ENCODE data around the gene TBCCD1.
"Not testable (repeated sequence)": the region's sequence is repeated elsewhere in the genome, so short reads cannot be mapped to it uniquely, and the experiment has no call there.

Gene TBCCD1

GRCh38 chr3:186588632-186589031, 21.5 kb upstream of the TBCCD1 start:
- no peaks in the 10 kb centered on the region for H3K27me3 ChIP-seq (ENCODE audit: insufficient read depth, low read length)
- H3F3A ChIP-seq (ENCODE audit: insufficient read depth, low read length), result no peaks in the 10 kb centered on the region
- H4K20me1 ChIP-seq (ENCODE audit: insufficient read depth, low read length), result no peaks in the 10 kb centered on the region
- no peaks in the 10 kb centered on the region for H3K79me2 ChIP-seq (ENCODE audit: insufficient read depth, low read length)
- H3K4me1 ChIP-seq (ENCODE audit: insufficient read depth, low read length, severe bottlenecking), result no peaks in the 10 kb centered on the region
- H3K9ac ChIP-seq (ENCODE audit: low read length), result no peak overlapping the region
- no peak overlapping the region for H3K4me3 ChIP-seq (ENCODE audit: low read depth, low read length, poor library complexity, severe bottlenecking)
- no peaks in the 10 kb centered on the region for H3K9me3 ChIP-seq (ENCODE audit: low read length)
- H3K27ac ChIP-seq (ENCODE audit: low read depth, low read length, poor library complexity, severe bottlenecking), result no peak overlapping the region
- no peak overlapping the region for H2AFZ ChIP-seq (ENCODE audit: low read length)
- H3K4me2 ChIP-seq (ENCODE audit: low read length), result no peak overlapping the region
- H3K9me2 ChIP-seq (ENCODE audit: low read depth, low read length), result no peaks in the 10 kb centered on the region
- TF ChIP-seq EZH2 (IDR thresholded peaks at IDR 0.05; ENCODE audit: borderline replicate concordance, low read length), result no peak
- TF ChIP-seq CTCF (IDR thresholded peaks at IDR 0.05; ENCODE audit: low read length), result no peak
- peaks cover 27% of the 10 kb centered on the region for H3K36me3 ChIP-seq (ENCODE audit: insufficient read depth, low read length)

GRCh38 chr3:186587183-186587582, 20.0 kb upstream of the TBCCD1 start:
- Histone ChIP-seq H3K4me2 (ENCODE audit: low read length) (no peak overlapping the region), H3K9ac (ENCODE audit: low read length) (no peak overlapping the region), H2AFZ (ENCODE audit: low read length) (no peak overlapping the region), H3K9me2 (ENCODE audit: low read depth, low read length) (no peaks in the 10 kb centered on the region), H3K27ac (ENCODE audit: low read depth, low read length, poor library complexity, severe bottlenecking) (no peak overlapping the region), H3K27me3 (ENCODE audit: insufficient read depth, low read length) (no peaks in the 10 kb centered on the region), H3K4me1 (ENCODE audit: insufficient read depth, low read length, severe bottlenecking) (no peaks in the 10 kb centered on the region), H3F3A (ENCODE audit: insufficient read depth, low read length) (no peaks in the 10 kb centered on the region), H3K9me3 (ENCODE audit: low read length) (no peaks in the 10 kb centered on the region), H3K36me3 (ENCODE audit: insufficient read depth, low read length) (peaks cover 41% of the 10 kb centered on the region), H4K20me1 (ENCODE audit: insufficient read depth, low read length) (no peaks in the 10 kb centered on the region), H3K4me3 (ENCODE audit: low read depth, low read length, poor library complexity, severe bottlenecking) (no peak overlapping the region), H3K79me2 (ENCODE audit: insufficient read depth, low read length) (no peaks in the 10 kb centered on the region)
- TF ChIP-seq EZH2 (IDR thresholded peaks at IDR 0.05; ENCODE audit: borderline replicate concordance, low read length) (no peak), CTCF (IDR thresholded peaks at IDR 0.05; ENCODE audit: low read length) (no peak)

- H3F3A ChIP-seq (ENCODE audit: insufficient read depth, low read length); H3K4me2 ChIP-seq (ENCODE audit: low read length); H3K4me3 ChIP-seq (ENCODE audit: low read depth, low read length, poor library complexity, severe bottlenecking); H2AFZ ChIP-seq (ENCODE audit: low read length); H3K9me3 ChIP-seq (ENCODE audit: low read length); H3K27me3 ChIP-seq (ENCODE audit: insufficient read depth, low read length); H3K79me2 ChIP-seq (ENCODE audit: insufficient read depth, low read length); H4K20me1 ChIP-seq (ENCODE audit: insufficient read depth, low read length); H3K9ac ChIP-seq (ENCODE audit: low read length); H3K4me1 ChIP-seq (ENCODE audit: insufficient read depth, low read length, severe bottlenecking); H3K27ac ChIP-seq (ENCODE audit: low read depth, low read length, poor library complexity, severe bottlenecking); H3K9me2 ChIP-seq (ENCODE audit: low read depth, low read length): not testable (repeated sequence)
- peaks cover 51% of the 10 kb centered on the region for H3K36me3 ChIP-seq (ENCODE audit: insufficient read depth, low read length)
Observed at GRCh38 chr3:186586245-186586644, 19.1 kb upstream of the TBCCD1 start.

- Histone ChIP-seq H3K4me3 (ENCODE audit: low read depth, low read length, poor library complexity, severe bottlenecking) (no peak overlapping the region), H4K20me1 (ENCODE audit: insufficient read depth, low read length) (no peaks in the 10 kb centered on the region), H3K4me2 (ENCODE audit: low read length) (no peak overlapping the region), H3K9ac (ENCODE audit: low read length) (no peak overlapping the region), H3K4me1 (ENCODE audit: insufficient read depth, low read length, severe bottlenecking) (no peaks in the 10 kb centered on the region), H3K36me3 (ENCODE audit: insufficient read depth, low read length) (peaks cover 74% of the 10 kb centered on the region), H2AFZ (ENCODE audit: low read length) (no peak overlapping the region), H3K27ac (ENCODE audit: low read depth, low read length, poor library complexity, severe bottlenecking) (no peak overlapping the region), H3K9me2 (ENCODE audit: low read depth, low read length) (no peaks in the 10 kb centered on the region), H3K27me3 (ENCODE audit: insufficient read depth, low read length) (no peaks in the 10 kb centered on the region), H3K9me3 (ENCODE audit: low read length) (no peaks in the 10 kb centered on the region), H3K79me2 (ENCODE audit: insufficient read depth, low read length) (no peaks in the 10 kb centered on the region), H3F3A (ENCODE audit: insufficient read depth, low read length) (no peaks in the 10 kb centered on the region)
- TF ChIP-seq EZH2 (IDR thresholded peaks at IDR 0.05; ENCODE audit: borderline replicate concordance, low read length), result no peak
- TF ChIP-seq CTCF (IDR thresholded peaks at IDR 0.05; ENCODE audit: low read length), result no peak
Observed at GRCh38 chr3:186583831-186584230, 16.7 kb upstream of the TBCCD1 start.

All from OCI-LY1 (cell line).